Liver (tissue), 3 donors: ENCODE results near the gene RTCB.

ENCODE experiments used
- ATF3 ChIP-seq: IDR thresholded peaks from 2 replicates; pipeline ENCODE4 v1.6.1; 2016; ENCODE audit warnings: antibody characterized with exemption
- CTCF ChIP-seq: fragments of 150-350 bp; IDR thresholded peaks from 2 replicates; pipeline ENCODE4 v1.5.1; 2017; ENCODE audit warnings: improper control_type of control experiment, low read depth, low read length; ENCODE audit not compliant: missing input control
- HNF4G ChIP-seq: IDR thresholded peaks from 2 replicates; pipeline ENCODE4 v1.6.1; 2016; ENCODE audit warnings: antibody characterized with exemption
- JUND ChIP-seq, 2 donors: IDR thresholded peaks; 2 replicates each; pipeline ENCODE4 v1.6.1; 2016; ENCODE audit warnings: antibody characterized with exemption in 2 of 2
- MAX ChIP-seq: IDR thresholded peaks from 2 replicates; pipeline ENCODE4 v1.6.1; 2016; ENCODE audit warnings: antibody characterized with exemption
- RAD21 ChIP-seq, 2 donors: IDR thresholded peaks; 2 replicates each; pipeline ENCODE4 v1.6.1; 2016; ENCODE audit warnings: antibody characterized with exemption in 2 of 2, mild to moderate bottlenecking in 2 of 2
- REST ChIP-seq: IDR thresholded peaks from 2 replicates; pipeline ENCODE4 v1.6.1; 2016; ENCODE audit warnings: antibody characterized with exemption, mild to moderate bottlenecking
- TAF1 ChIP-seq: conservative IDR thresholded peaks from 2 replicates; pipeline ENCODE4 v1.6.1; 2016; ENCODE audit warnings: antibody characterized with exemption, mild to moderate bottlenecking
- YY1 ChIP-seq: IDR thresholded peaks from 2 replicates; pipeline ENCODE4 v1.6.1; 2016; ENCODE audit warnings: antibody characterized with exemption, mild to moderate bottlenecking
- donor health status: healthy.
- donor health status: healthy.

- no peak for TF ChIP-seq REST
- TF ChIP-seq CTCF = no peak
- no peak for TF ChIP-seq MAX
- no peak for TF ChIP-seq JUND (IDR thresholded peaks at IDR 0.05)
- TF ChIP-seq ATF3 = no peak
- no peak for TF ChIP-seq RAD21 (IDR thresholded peaks at IDR 0.05)
- TF ChIP-seq HNF4G = no peak
- no peak for TF ChIP-seq TAF1
- no peak for TF ChIP-seq YY1
Measured at GRCh38 chr22:32338757-32339156, 73.3 kb downstream of the RTCB start.
